GM18505 (cell line): ENCODE data around the gene SRRM5.
"Not testable (repeated sequence)": the region's sequence is repeated elsewhere in the genome, so short reads cannot be mapped to it uniquely, and the experiment has no call there.

Experiments used
- ATAC-seq: cut with Tn5 transposase; IDR thresholded peaks from one replicate; pipeline ENCODE4 v1.9.1; 2021; ENCODE audit not compliant: unreplicated experiment
- POLR2A ChIP-seq: IDR thresholded peaks from 4 replicates; pipeline ENCODE4 v1.6.1; 2011; ENCODE audit warnings: borderline replicate concordance; ENCODE audit not compliant: insufficient read depth, insufficient read length; ENCODE audit errors: extremely low read depth

The SRRM5 gene

DNA sequence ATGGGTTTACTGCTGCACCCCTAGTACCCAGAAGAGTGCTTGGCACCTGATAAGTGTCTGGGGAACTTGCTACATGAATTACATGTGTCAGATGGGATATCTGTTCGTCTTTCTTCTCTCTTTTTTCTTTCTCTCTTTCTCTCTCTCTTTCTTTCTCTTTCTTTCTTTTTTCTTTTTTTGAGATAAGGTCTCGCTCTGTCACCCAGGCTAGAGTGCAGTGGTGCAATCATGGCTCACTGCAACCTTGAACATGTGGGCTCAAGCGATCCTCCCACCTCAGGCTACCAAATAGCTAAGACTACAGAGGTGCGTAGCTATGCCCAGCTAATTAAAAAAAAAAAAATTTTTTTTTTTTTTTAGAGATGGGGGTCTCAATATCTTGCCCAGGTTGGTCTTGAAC, 21.6 kb downstream of the SRRM5 start:
- no peak for ATAC-seq
- no peak for TF ChIP-seq POLR2A

DNA sequence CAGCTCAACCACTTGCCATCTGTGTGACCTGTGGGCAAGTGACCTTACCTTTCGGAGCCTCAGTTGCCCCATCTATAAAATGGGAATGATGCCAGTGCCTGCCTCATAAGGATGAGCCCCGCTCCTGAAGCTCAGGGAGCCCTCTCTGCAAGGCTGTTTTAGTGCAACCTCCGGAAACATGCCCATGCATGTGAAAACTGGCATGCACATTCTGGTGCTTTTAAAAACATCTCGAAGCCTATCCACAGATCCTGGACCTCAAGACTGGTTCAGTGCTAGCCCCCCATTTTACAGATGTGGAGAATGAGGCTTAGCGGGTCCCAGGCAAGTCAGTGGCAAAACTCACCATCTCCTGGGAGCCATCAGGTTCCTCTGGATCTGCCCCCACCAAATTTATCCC, 22.2 kb downstream of the SRRM5 start:
- no peak for TF ChIP-seq POLR2A
- no peak for ATAC-seq

GRCh38 chr19:43634506-43634871, 22.6 kb downstream of the SRRM5 start:
- no peak for TF ChIP-seq POLR2A
- no peak for ATAC-seq

GRCh38 chr19:43634872-43635560, 23.1 kb downstream of the SRRM5 start:
- no peak for TF ChIP-seq POLR2A
- ATAC-seq = no peak

- ATAC-seq = not testable (repeated sequence)
Observed at GRCh38 chr19:43635561-43635940, 23.7 kb downstream of the SRRM5 start.

GRCh38 chr19:43636121-43636683, 24.3 kb downstream of the SRRM5 start:
- no peak for ATAC-seq
- no peak for TF ChIP-seq POLR2A

DNA sequence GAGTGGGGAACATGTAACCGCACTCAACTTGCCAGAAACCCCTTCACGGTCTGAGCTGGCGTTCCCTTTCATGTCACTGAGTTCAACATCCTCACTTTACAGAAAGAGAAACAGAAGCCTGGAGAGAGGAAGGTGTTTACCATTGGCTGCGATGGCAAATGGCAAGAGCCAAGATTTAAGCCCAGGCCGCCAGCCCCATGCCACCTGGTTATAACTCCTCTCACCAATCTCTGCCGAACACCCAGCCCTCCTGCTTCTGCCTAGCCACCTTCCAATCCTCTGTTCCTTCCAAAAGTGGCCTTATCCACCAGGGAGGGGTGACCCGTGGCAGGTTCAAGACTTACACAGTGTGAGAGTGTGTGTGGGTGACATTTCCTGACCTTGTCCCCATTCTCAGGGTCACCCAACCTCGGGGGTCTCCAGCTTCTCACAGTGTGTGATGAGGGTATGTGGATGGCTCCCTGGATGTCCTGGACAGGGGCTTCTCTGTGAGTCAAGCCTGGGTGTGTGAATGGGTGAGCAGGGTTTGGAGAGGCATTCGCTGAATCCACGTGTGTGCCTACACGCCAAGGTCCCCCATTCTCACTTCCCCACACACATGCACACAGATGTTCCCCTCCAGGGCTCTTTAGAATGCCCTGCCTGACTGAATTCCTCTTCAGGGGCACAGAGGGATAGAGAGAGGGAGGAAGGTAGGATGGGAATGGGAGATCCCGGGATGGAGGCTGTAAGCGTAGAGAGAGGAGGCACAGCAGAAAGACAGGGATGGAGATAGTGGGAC, 26.5 kb downstream of the SRRM5 start:
- ATAC-seq = no peak
- no peak for TF ChIP-seq POLR2A

GRCh38 chr19:43638995-43639518, 27.2 kb downstream of the SRRM5 start:
- no peak for ATAC-seq
- TF ChIP-seq POLR2A = no peak

DNA sequence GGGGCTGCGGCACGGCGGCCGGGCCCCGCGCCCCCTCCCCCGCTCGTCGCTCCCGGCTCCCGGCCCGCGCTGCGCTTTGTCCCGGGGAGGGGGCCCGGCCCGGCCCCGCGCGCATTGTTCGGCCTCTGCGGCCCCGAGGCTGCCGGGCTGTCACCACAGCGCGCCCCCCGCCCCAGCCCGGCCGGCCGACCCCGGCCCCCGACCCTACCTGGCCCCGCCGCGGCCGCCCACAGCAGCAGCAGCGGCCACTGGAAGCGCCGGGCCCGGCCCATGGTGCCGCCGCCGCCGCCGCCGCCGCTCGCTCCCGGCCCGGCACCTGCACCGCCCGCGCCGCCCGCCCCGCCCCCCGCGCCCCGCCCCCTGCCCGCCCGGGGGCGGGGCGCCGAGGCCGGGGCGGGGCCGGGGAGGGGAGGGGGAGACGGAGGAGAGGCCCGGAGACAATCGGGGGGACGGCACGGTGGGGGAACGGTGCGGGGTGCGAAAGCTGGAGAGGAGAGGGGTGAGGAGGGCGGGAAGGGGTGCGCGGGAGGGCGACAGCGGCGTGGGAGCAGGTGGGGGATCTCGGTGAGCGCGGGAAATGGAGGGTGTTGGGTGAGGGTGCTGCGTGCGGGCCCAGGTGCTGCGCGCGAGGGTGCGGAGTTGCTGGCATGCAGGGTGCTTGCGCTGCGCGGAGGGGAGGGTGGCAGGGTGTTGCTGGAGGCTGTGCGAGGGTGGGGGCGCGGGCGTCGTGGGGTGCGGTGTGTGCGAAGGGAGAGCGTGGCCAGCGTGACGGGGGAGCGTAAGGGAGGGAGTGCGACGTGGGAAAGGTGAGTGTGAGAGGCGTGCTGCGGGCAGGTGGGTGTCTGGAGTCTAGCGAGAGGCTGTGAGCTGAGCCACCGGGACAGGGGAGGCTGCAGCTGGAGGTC, 27.9 kb downstream of the SRRM5 start, which contains the start of gene CADM4:
TSS of gene CADM4 (minus strand) at position 332 of the 905 bp plus-strand sequence. CDS start at position 272, 60 bp downstream.
- TF ChIP-seq POLR2A = no peak

DNA sequence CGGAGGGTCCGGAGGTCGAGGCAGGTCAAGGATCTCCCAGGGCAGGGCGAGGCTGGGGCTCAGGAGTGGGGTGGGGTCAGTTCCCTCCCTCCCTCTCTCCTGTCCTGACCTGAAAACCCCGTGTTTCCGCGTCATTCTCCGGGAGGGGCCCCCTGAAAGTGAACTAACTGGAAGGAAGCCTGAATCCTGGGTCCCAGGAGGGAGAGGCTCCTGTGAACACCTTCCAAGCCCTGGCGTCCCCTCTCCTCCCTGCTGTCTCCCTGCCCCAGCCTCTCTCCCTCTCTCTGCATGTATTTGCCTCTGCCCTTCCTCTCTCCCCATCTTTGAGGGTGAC, 28.5 kb downstream of the SRRM5 start:
- no peak for TF ChIP-seq POLR2A
- no peak for ATAC-seq

More for the DNA sequence above, 27.9 kb downstream of the SRRM5 start, which contains the start of gene CADM4:
- no peak for ATAC-seq

GRCh38 chr19:43641333-43641732, 29.4 kb downstream of the SRRM5 start:
- ATAC-seq = no peak
- no peak for TF ChIP-seq POLR2A

- ATAC-seq = no peak
- TF ChIP-seq POLR2A = no peak
Observed at GRCh38 chr19:43642531-43642930, 30.6 kb downstream of the SRRM5 start.

DNA sequence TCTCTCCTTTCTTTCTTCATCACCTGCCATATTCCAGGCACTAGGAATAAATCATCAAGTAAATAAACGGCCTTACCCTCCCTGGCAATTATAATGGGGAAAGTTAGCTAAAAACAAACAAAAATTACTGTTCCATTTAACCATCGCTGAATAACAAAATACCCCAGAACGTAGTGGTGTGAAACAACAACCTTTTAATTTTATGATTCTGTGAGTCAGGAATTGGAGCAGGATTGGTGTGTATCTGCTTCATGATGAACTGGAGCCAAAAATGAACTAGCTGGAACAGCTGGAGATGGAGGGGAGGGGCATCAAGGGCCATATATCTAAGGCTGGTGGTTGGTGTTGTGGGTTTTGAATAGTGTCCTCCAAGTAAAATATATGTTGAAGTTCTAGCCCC, 31.4 kb downstream of the SRRM5 start:
- TF ChIP-seq POLR2A = no peak
- no peak for ATAC-seq
